GM12878 (cell line): ENCODE measurements around the gene MSI2. TPM values are rescaled to one million over a fixed set of nuclear protein-coding genes. Genes with fewer than 3 reads are reported as not detected.

Experiments
- ATAC-seq: fragments of 200-7000 bp; cut with Tn5 transposase; 3 replicates; pipeline ENCODE4 v1.9.1; 2020; ENCODE audit warnings: mild to moderate bottlenecking, moderate library complexity
- BruUV-seq: library from RNA; stranded (reverse); fragments of 400-500 nt; replicated peaks from 2 replicates; lab custom pipeline; 2021; lab: Mats Ljungman, UMichigan
- CTCF ChIA-PET: fragments of 300-600 bp; sonication (Branson Sonifier 250); formaldehyde crosslinking; extraction: SDS; loops from one replicate; lab custom pipeline; 2021; ENCODE audit warnings: inconsistent platforms; lab: Yijun Ruan, JAX
- POLR2A ChIA-PET: fragments of 350-600 bp; formaldehyde crosslinking; extraction: SDS; loops from one replicate; lab custom pipeline; 2021; ENCODE audit warnings: inconsistent platforms; lab: Charles Lee
- RAD21 ChIA-PET: fragments of 300-600 bp; sonication (Branson Sonifier 250); formaldehyde crosslinking; loops from one replicate; lab custom pipeline; 2023; ENCODE audit warnings: antibody characterized with exemption; ENCODE audit not compliant: unreplicated experiment; lab: Charles Lee
- SMC1A ChIA-PET: fragments of 300-600 bp; sonication (Branson Sonifier 250); formaldehyde crosslinking; loops from one replicate; lab custom pipeline; 2023; ENCODE audit not compliant: unreplicated experiment, uncharacterized antibody; lab: Charles Lee
- DNase-seq: peaks from one replicate; pipeline ENCODE4 v3.0.0-alpha.2; 2011; ENCODE audit warnings: low read depth, low spot score
- FAIRE-seq: peaks from 3 replicates; lab custom pipeline; 2011; peaks lifted over from hg19 to GRCh38; lab: Jason Lieb, UNC
- H2AFZ ChIP-seq: 2 replicates; pipeline ENCODE4 v1.6.0; 2011; ENCODE audit warnings: low read depth, low read length, control low read depth; ENCODE audit not compliant: control insufficient read depth
- H3K27ac ChIP-seq: 2 replicates; pipeline ENCODE4 v1.5.1; 2011; ENCODE audit warnings: control low read depth; ENCODE audit not compliant: control insufficient read depth, insufficient read depth
- H3K27me3 ChIP-seq, 2 experiments: replicated peaks in 1 of 2; 2 replicates each; pipeline versions ENCODE4 v1.6.0 to v1.6.1; 2011; ENCODE audit warnings: low read length in 1 of 2; ENCODE audit not compliant: control insufficient read depth in 2 of 2, insufficient read depth in 2 of 2
- H3K36me3 ChIP-seq, 2 experiments: 2 replicates each; pipeline ENCODE4 v1.5.1; 2011; ENCODE audit warnings: low read length in 1 of 2; ENCODE audit not compliant: control insufficient read depth in 2 of 2, insufficient read depth in 2 of 2
- H3K4me1 ChIP-seq: 2 replicates; pipeline ENCODE4 v1.6.1; 2011; ENCODE audit warnings: mild to moderate bottlenecking, low read length, moderate library complexity, mixed read lengths; ENCODE audit not compliant: control insufficient read depth, insufficient read depth
- H3K4me2 ChIP-seq: 2 replicates; pipeline ENCODE4 v1.6.0; 2011; ENCODE audit warnings: control low read depth; ENCODE audit not compliant: control insufficient read depth, insufficient read depth
- H3K4me3 ChIP-seq: fragments of 200-600 bp; sonication (generic); 2 replicates; pipeline ENCODE4 v1.5.1; 2016
- H3K79me2 ChIP-seq: 2 replicates; pipeline ENCODE4 v1.6.0; 2011; ENCODE audit warnings: low read length; ENCODE audit not compliant: control insufficient read depth, insufficient read depth
- H3K9ac ChIP-seq: 2 replicates; pipeline ENCODE4 v1.8.0; 2011; ENCODE audit warnings: low read length, control low read depth, mixed read lengths; ENCODE audit not compliant: control insufficient read depth, insufficient read depth
- H3K9me3 ChIP-seq: replicated peaks from 3 replicates; pipeline ENCODE4 v1.5.1; 2011; ENCODE audit warnings: mild to moderate bottlenecking, low read length; ENCODE audit not compliant: control insufficient read depth, insufficient read depth
- H4K20me1 ChIP-seq: 2 replicates; pipeline ENCODE4 v1.6.0; 2011; ENCODE audit not compliant: control insufficient read depth, insufficient read depth
- CEBPZ ChIP-seq: fragments of 150-350 bp; IDR thresholded peaks from 2 replicates; pipeline ENCODE4 v1.6.1; 2016; ENCODE audit warnings: low read depth, low read length
- IRF3 ChIP-seq: fragments of 450-650 bp; IDR thresholded peaks from 2 replicates; pipeline ENCODE4 v1.6.1; 2014; ENCODE audit warnings: mild to moderate bottlenecking
- MXI1 ChIP-seq: fragments of 150-350 bp; IDR thresholded peaks from 2 replicates; pipeline ENCODE4 v1.6.1; 2011; ENCODE audit warnings: low read depth, mild to moderate bottlenecking, inconsistent platforms, low read length, improper control_type of control experiment
- MYC ChIP-seq: IDR thresholded peaks from 2 replicates; pipeline ENCODE4 v1.6.1; 2011; ENCODE audit warnings: mild to moderate bottlenecking, low read length, moderate library complexity, inconsistent platforms; ENCODE audit not compliant: insufficient read depth, insufficient replicate concordance, insufficient read length, severe bottlenecking
- NR2C1 ChIP-seq: fragments of 450-650 bp; IDR thresholded peaks from 2 replicates; pipeline ENCODE4 v1.6.1; 2017; ENCODE audit warnings: antibody characterized with exemption, mild to moderate bottlenecking, moderate library complexity
- POLR2A ChIP-seq: IDR thresholded peaks from 2 replicates; pipeline ENCODE4 v1.6.1; 2011; ENCODE audit warnings: low read depth, mild to moderate bottlenecking, low read length
- SIN3A ChIP-seq: IDR thresholded peaks from 2 replicates; pipeline ENCODE4 v1.6.1; 2012; ENCODE audit warnings: low read depth, low read length, improper control_type of control experiment
- SKIL ChIP-seq: fragments of 450-650 bp; IDR thresholded peaks from 2 replicates; pipeline ENCODE4 v1.6.1; 2017; ENCODE audit warnings: mild to moderate bottlenecking, low read depth, inconsistent platforms; ENCODE audit not compliant: poor library complexity, severe bottlenecking
- ZNF217 ChIP-seq: fragments of 450-650 bp; IDR thresholded peaks from 2 replicates; pipeline ENCODE4 v1.6.1; 2017; ENCODE audit warnings: antibody characterized with exemption, mild to moderate bottlenecking
- ZZZ3 ChIP-seq: IDR thresholded peaks from 2 replicates; pipeline ENCODE4 v1.6.1; 2011; ENCODE audit warnings: low read depth; ENCODE audit not compliant: control insufficient read depth, insufficient read length
- WGBS: methylation state at CpG from one replicate; pipeline ENCODE4 v1.1.6; 2016; ENCODE audit warnings: low lambda C conversion rate; ENCODE audit not compliant: insufficient replicate concordance, insufficient coverage; ENCODE audit errors: missing lambda C conversion rate; 5-methylcytosine and 5-hydroxymethylcytosine counted together
- in situ Hi-C: fragments of 300-500 bp; cut with MboI; formaldehyde crosslinking; loops from 9 replicates; pipeline ENCODE4 v1.14.3; 2018; ENCODE audit warnings: mixed read lengths
- intact Hi-C: fragments of 100-400 bp; cut with micrococcal nuclease; formaldehyde crosslinking; loops from one replicate; pipeline ENCODE4 v1.14.2; 2022; ENCODE audit not compliant: unreplicated experiment
- polyA plus RNA-seq, 11 experiments: library from polyadenylated mRNA; depleted of rRNA in 4 of 11; unstranded in 6 of 11; stranded (reverse) in 5 of 11; fragments of >200 nt; fragmentation: Nextera tagmentation in 4 of 11; fragmentation: Illumina TruSeq in 1 of 11; extraction: Ambion mirVana in 4 of 11; extraction: Trizol in 1 of 11; gene quantifications; 1 replicate in 1 of 11; 2 replicates in 10 of 11; pipeline versions ENCODE4 v1.2.1 to v1.2.3, GENCODE V29; 2011 to 2016; ENCODE audit warnings: inconsistent platforms in 2 of 11, missing spikeins in 2 of 11, low read depth in 1 of 11
- total RNA-seq, 4 experiments: library from RNA; depleted of rRNA in 3 of 4; stranded (reverse); fragments of >200 nt in 3 of 4; fragmentation: Illumina TruSeq in 1 of 4; extraction: Trizol in 1 of 4; gene quantifications; 2 replicates each; pipeline versions ENCODE4 v1.2.1 to v1.2.3, GENCODE V29; 2013 to 2021

Gene MSI2
- total and polyA plus RNA-seq, 10 of the 15 experiments (the other 5 are each of a cell fraction or from before 2014, with no cell fraction given), result 6.1 to 76.1 (median 42.0) TPM

DNA sequence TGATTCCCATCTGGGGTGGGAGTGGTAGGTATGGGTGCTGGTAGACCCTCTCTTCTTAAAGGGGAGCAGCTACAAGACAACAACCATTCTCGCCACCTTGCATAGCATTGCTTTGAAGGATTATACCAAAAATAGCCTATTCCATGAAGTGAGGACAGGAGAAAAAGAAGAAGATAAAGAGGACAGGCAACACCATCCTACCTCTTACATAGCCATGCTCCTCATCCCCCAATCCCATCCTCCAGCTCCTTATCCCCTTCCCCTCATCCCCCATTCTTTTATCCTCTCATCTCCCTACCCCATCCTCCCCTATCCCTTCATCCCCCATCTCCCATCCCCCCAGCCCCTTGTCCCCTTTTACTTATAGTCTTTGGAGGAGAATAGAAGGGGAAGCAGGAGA lies 459.7 kb downstream of the MSI2 start:
- ATAC-seq (no peak), FAIRE-seq (no peak), DNase-seq (no peak)
- ChIA-PET CTCF (no interaction called here), RAD21 (no interaction called here), SMC1A (no interaction called here), POLR2A (no interaction called here)
- intact Hi-C loops, result no loop called here
- H3K4me3 ChIP-seq, result no peak overlapping the region
- no TSS peak for BruUV-seq
- no peak overlapping the region for H3K4me2 ChIP-seq
- peaks cover 0 to 2% of the 10 kb centered on the region in 2 experiments; a peak in 1 of 4 replicates for H3K27me3 ChIP-seq
- no peaks in the 10 kb centered on the region for H3K79me2 ChIP-seq
- H2AFZ ChIP-seq, result no peak overlapping the region
- in situ Hi-C loops, result no loop called here
- no peak for TF ChIP-seq MXI1
- TF ChIP-seq MYC, result no peak
- no peaks in the 10 kb centered on the region for H4K20me1 ChIP-seq
- no peak overlapping the region for H3K27ac ChIP-seq
- H3K4me1 ChIP-seq, result no peaks in the 10 kb centered on the region
- WGBS, result 0% methylated on average over 1 of the region's 1 CpG
- H3K9ac ChIP-seq, result no peak overlapping the region
- H3K9me3 ChIP-seq, result no peaks in the 10 kb centered on the region
- no peaks in the 10 kb centered on the region for H3K36me3 ChIP-seq

GRCh38 chr17:57718878-57719277 lies 462.6 kb downstream of the MSI2 start:
- Histone ChIP-seq H3K27me3 (peaks cover 0 to 2% of the 10 kb centered on the region in 2 experiments; a peak in 1 of 4 replicates), H3K27ac (no peak overlapping the region), H3K9ac (no peak overlapping the region), H3K4me1 (peaks cover 7% of the 10 kb centered on the region), H3K79me2 (no peaks in the 10 kb centered on the region), H3K4me2 (no peak overlapping the region), H2AFZ (no peak overlapping the region), H3K9me3 (no peaks in the 10 kb centered on the region), H3K4me3 (no peak overlapping the region), H4K20me1 (no peaks in the 10 kb centered on the region), H3K36me3 (no peaks in the 10 kb centered on the region)
- ChIA-PET POLR2A (no interaction called here), CTCF (no interaction called here), SMC1A (no interaction called here), RAD21 (no interaction called here)
- FAIRE-seq, result no peak
- in situ Hi-C loops, result no loop called here
- intact Hi-C loops, result no loop called here
- DNase-seq, result no peak
- ATAC-seq, result no peak
- no TSS peak for BruUV-seq
- WGBS, result 53% methylated on average over 8 of the region's 8 CpGs
- TF ChIP-seq NR2C1 (no peak), SIN3A (no peak), ZNF217 (no peak), CEBPZ (no peak), POLR2A (no peak), ZZZ3 (no peak), IRF3 (no peak), SKIL (no peak)
